ENCODE data around the gene ACACA. TPM values are rescaled to one million over a fixed set of nuclear protein-coding genes. Genes with fewer than 3 reads are reported as not detected.

The ACACA gene
- polyA plus RNA-seq, 1 donor, result 24.6 TPM

- Histone ChIP-seq H3K4me1 (ENCODE audit: control insufficient read depth, insufficient read depth, low read length) (no peaks in the 10 kb centered on the region), H3K9me3 (ENCODE audit: control insufficient read depth, low read depth, low read length) (no peaks in the 10 kb centered on the region), H3K27ac (ENCODE audit: low read length) (no peak overlapping the region), H3K36me3 (ENCODE audit: control insufficient read depth, insufficient read depth, low read length) (no peaks in the 10 kb centered on the region), H3K27me3 (ENCODE audit: control insufficient read depth, insufficient read depth, low read length) (no peaks in the 10 kb centered on the region), H3K4me3 (ENCODE audit: low read length) (no peak overlapping the region)
- DNase-seq, result no peak
- WGBS (ENCODE audit: insufficient coverage, low lambda C conversion rate), result 96% methylated on average over 4 of the region's 5 CpGs
Observed at GRCh38 chr17:37399265-37399803, 7.3 kb downstream of the ACACA start.

GRCh38 chr17:37393352-37393751 lies 13.3 kb downstream of the ACACA start:
- Histone ChIP-seq H3K27ac (ENCODE audit: low read length) (no peak overlapping the region), H3K27me3 (ENCODE audit: control insufficient read depth, insufficient read depth, low read length) (no peaks in the 10 kb centered on the region), H3K36me3 (ENCODE audit: control insufficient read depth, insufficient read depth, low read length) (no peaks in the 10 kb centered on the region), H3K9me3 (ENCODE audit: control insufficient read depth, low read depth, low read length) (no peaks in the 10 kb centered on the region), H3K4me1 (ENCODE audit: control insufficient read depth, insufficient read depth, low read length) (peaks cover 26% of the 10 kb centered on the region), H3K4me3 (ENCODE audit: low read length) (no peak overlapping the region)
- 100% methylated on average over 1 of the region's 7 CpGs for WGBS (ENCODE audit: insufficient coverage, low lambda C conversion rate)
- no peak for DNase-seq

GRCh38 chr17:37392024-37392590 lies 14.5 kb downstream of the ACACA start:
- Histone ChIP-seq H3K4me3 (ENCODE audit: low read length) (no peak overlapping the region), H3K4me1 (ENCODE audit: control insufficient read depth, insufficient read depth, low read length) (peaks cover 33% of the 10 kb centered on the region), H3K27me3 (ENCODE audit: control insufficient read depth, insufficient read depth, low read length) (no peaks in the 10 kb centered on the region), H3K36me3 (ENCODE audit: control insufficient read depth, insufficient read depth, low read length) (no peaks in the 10 kb centered on the region), H3K27ac (ENCODE audit: low read length) (peak overlapping the region; percentile 58), H3K9me3 (ENCODE audit: control insufficient read depth, low read depth, low read length) (no peaks in the 10 kb centered on the region)
- no CpG with 5 or more reads among the region's 3 CpGs for WGBS (ENCODE audit: insufficient coverage, low lambda C conversion rate)
- peak; percentile 45 to 69 for DNase-seq

GRCh38 chr17:37391146-37391545 lies 15.5 kb downstream of the ACACA start:
- no CpG with 5 or more reads among the region's 6 CpGs for WGBS (ENCODE audit: insufficient coverage, low lambda C conversion rate)

GRCh38 chr17:37389160-37389559 lies 17.5 kb downstream of the ACACA start:
- 100% methylated on average over 1 of the region's 4 CpGs for WGBS (ENCODE audit: insufficient coverage, low lambda C conversion rate)
- no peak for DNase-seq
- Histone ChIP-seq H3K36me3 (ENCODE audit: control insufficient read depth, insufficient read depth, low read length) (no peaks in the 10 kb centered on the region), H3K27ac (ENCODE audit: low read length) (peak overlapping the region; percentile 15), H3K9me3 (ENCODE audit: control insufficient read depth, low read depth, low read length) (no peaks in the 10 kb centered on the region), H3K27me3 (ENCODE audit: control insufficient read depth, insufficient read depth, low read length) (no peaks in the 10 kb centered on the region), H3K4me1 (ENCODE audit: control insufficient read depth, insufficient read depth, low read length) (peaks cover 53% of the 10 kb centered on the region), H3K4me3 (ENCODE audit: low read length) (no peak overlapping the region)

More at GRCh38 chr17:37391146-37391545, 15.5 kb downstream of the ACACA start:
- Histone ChIP-seq H3K4me1 (ENCODE audit: control insufficient read depth, insufficient read depth, low read length) (peaks cover 41% of the 10 kb centered on the region), H3K27me3 (ENCODE audit: control insufficient read depth, insufficient read depth, low read length) (no peaks in the 10 kb centered on the region), H3K4me3 (ENCODE audit: low read length) (no peak overlapping the region), H3K36me3 (ENCODE audit: control insufficient read depth, insufficient read depth, low read length) (no peaks in the 10 kb centered on the region), H3K27ac (ENCODE audit: low read length) (peak overlapping the region; percentile 58), H3K9me3 (ENCODE audit: control insufficient read depth, low read depth, low read length) (no peaks in the 10 kb centered on the region)
- no peak for DNase-seq

GRCh38 chr17:37388266-37388665 lies 18.4 kb downstream of the ACACA start:
- H3K4me1 ChIP-seq (ENCODE audit: control insufficient read depth, insufficient read depth, low read length), result peaks cover 58% of the 10 kb centered on the region
- H3K27ac ChIP-seq (ENCODE audit: low read length), result no peak overlapping the region
- no peaks in the 10 kb centered on the region for H3K27me3 ChIP-seq (ENCODE audit: control insufficient read depth, insufficient read depth, low read length)
- H3K36me3 ChIP-seq (ENCODE audit: control insufficient read depth, insufficient read depth, low read length), result no peaks in the 10 kb centered on the region
- DNase-seq, result no peak
- H3K9me3 ChIP-seq (ENCODE audit: control insufficient read depth, low read depth, low read length), result no peaks in the 10 kb centered on the region
- WGBS (ENCODE audit: insufficient coverage, low lambda C conversion rate), result no CpG with 5 or more reads among the region's 3 CpGs
- H3K4me3 ChIP-seq (ENCODE audit: low read length), result no peak overlapping the region

- no CpG with 5 or more reads among the region's 5 CpGs for WGBS (ENCODE audit: insufficient coverage, low lambda C conversion rate)
- H3K9me3 ChIP-seq (ENCODE audit: control insufficient read depth, low read depth, low read length), result no peaks in the 10 kb centered on the region
- peaks cover 51% of the 10 kb centered on the region for H3K4me1 ChIP-seq (ENCODE audit: control insufficient read depth, insufficient read depth, low read length)
- H3K27me3 ChIP-seq (ENCODE audit: control insufficient read depth, insufficient read depth, low read length), result no peaks in the 10 kb centered on the region
- no peak overlapping the region for H3K27ac ChIP-seq (ENCODE audit: low read length)
- no peak for DNase-seq
- no peaks in the 10 kb centered on the region for H3K36me3 ChIP-seq (ENCODE audit: control insufficient read depth, insufficient read depth, low read length)
- H3K4me3 ChIP-seq (ENCODE audit: low read length), result no peak overlapping the region
Observed at GRCh38 chr17:37386462-37386861, 20.2 kb downstream of the ACACA start.

GRCh38 chr17:37385474-37385990 lies 21.1 kb downstream of the ACACA start:
- H3K27ac ChIP-seq (ENCODE audit: low read length), result peak overlapping the region; percentile 58
- no peaks in the 10 kb centered on the region for H3K36me3 ChIP-seq (ENCODE audit: control insufficient read depth, insufficient read depth, low read length)
- H3K4me1 ChIP-seq (ENCODE audit: control insufficient read depth, insufficient read depth, low read length), result peaks cover 44% of the 10 kb centered on the region
- H3K27me3 ChIP-seq (ENCODE audit: control insufficient read depth, insufficient read depth, low read length), result no peaks in the 10 kb centered on the region
- no peak overlapping the region for H3K4me3 ChIP-seq (ENCODE audit: low read length)
- peak; percentile 50 to 87 for DNase-seq
- no peaks in the 10 kb centered on the region for H3K9me3 ChIP-seq (ENCODE audit: control insufficient read depth, low read depth, low read length)

GRCh38 chr17:37384560-37385149 lies 22.0 kb downstream of the ACACA start:
- no peaks in the 10 kb centered on the region for H3K9me3 ChIP-seq (ENCODE audit: control insufficient read depth, low read depth, low read length)
- H3K27ac ChIP-seq (ENCODE audit: low read length), result peak overlapping the region; percentile 58
- 100% methylated on average over 1 of the region's 3 CpGs for WGBS (ENCODE audit: insufficient coverage, low lambda C conversion rate)

GRCh38 chr17:37382056-37382455 lies 24.6 kb downstream of the ACACA start:
- Histone ChIP-seq H3K9me3 (ENCODE audit: control insufficient read depth, low read depth, low read length) (no peaks in the 10 kb centered on the region), H3K27ac (ENCODE audit: low read length) (no peak overlapping the region), H3K4me3 (ENCODE audit: low read length) (no peak overlapping the region), H3K4me1 (ENCODE audit: control insufficient read depth, insufficient read depth, low read length) (peaks cover 29% of the 10 kb centered on the region), H3K27me3 (ENCODE audit: control insufficient read depth, insufficient read depth, low read length) (no peaks in the 10 kb centered on the region), H3K36me3 (ENCODE audit: control insufficient read depth, insufficient read depth, low read length) (no peaks in the 10 kb centered on the region)
- 100% methylated on average over 1 of the region's 1 CpG for WGBS (ENCODE audit: insufficient coverage, low lambda C conversion rate)
- no peak for DNase-seq

More at GRCh38 chr17:37384560-37385149, 22.0 kb downstream of the ACACA start:
- Histone ChIP-seq H3K4me1 (ENCODE audit: control insufficient read depth, insufficient read depth, low read length) (peaks cover 41% of the 10 kb centered on the region), H3K4me3 (ENCODE audit: low read length) (no peak overlapping the region), H3K36me3 (ENCODE audit: control insufficient read depth, insufficient read depth, low read length) (no peaks in the 10 kb centered on the region), H3K27me3 (ENCODE audit: control insufficient read depth, insufficient read depth, low read length) (no peaks in the 10 kb centered on the region)
- DNase-seq, result no peak

Measured in large intestine (tissue), 3 donors.